Muscle layer of colon (tissue), 2 donors: Measurements from ENCODE around the gene CEP128.
"Not testable (repeated sequence)": the region's sequence is repeated elsewhere in the genome, so short reads cannot be mapped to it uniquely, and the experiment has no call there.

Source experiments
- H3K27ac ChIP-seq: one replicate; pipeline ENCODE4 v1.7.0; 2013; ENCODE audit warnings: low read depth, mild to moderate bottlenecking, low read length, moderate library complexity
- H3K27me3 ChIP-seq, 2 donors: one replicate each; pipeline ENCODE4 v1.7.0; 2013; ENCODE audit warnings: low read length in 2 of 2, mild to moderate bottlenecking in 2 of 2; ENCODE audit not compliant: insufficient read depth in 2 of 2, control insufficient read depth in 1 of 2
- H3K36me3 ChIP-seq: one replicate; pipeline ENCODE4 v1.7.0; 2013; ENCODE audit warnings: mild to moderate bottlenecking, low read length; ENCODE audit not compliant: insufficient read depth
- H3K4me1 ChIP-seq: one replicate; pipeline ENCODE4 v1.7.0; 2013; ENCODE audit warnings: mild to moderate bottlenecking, low read length; ENCODE audit not compliant: insufficient read depth
- H3K4me3 ChIP-seq, 2 donors: one replicate each; pipeline ENCODE4 v1.7.0; 2013; ENCODE audit warnings: low read length in 2 of 2, low read depth in 1 of 2, mild to moderate bottlenecking in 1 of 2, moderate library complexity in 1 of 2
- H3K9ac ChIP-seq: one replicate; pipeline ENCODE4 v1.7.0; 2013; ENCODE audit warnings: low read length
- H3K9me3 ChIP-seq: one replicate; pipeline ENCODE4 v1.7.0; 2013; ENCODE audit warnings: mild to moderate bottlenecking, low read length
- donor health status: abdominal sarcoma.
- donor health status: Adenocarcinoma of cecum.

CEP128 gene

DNA sequence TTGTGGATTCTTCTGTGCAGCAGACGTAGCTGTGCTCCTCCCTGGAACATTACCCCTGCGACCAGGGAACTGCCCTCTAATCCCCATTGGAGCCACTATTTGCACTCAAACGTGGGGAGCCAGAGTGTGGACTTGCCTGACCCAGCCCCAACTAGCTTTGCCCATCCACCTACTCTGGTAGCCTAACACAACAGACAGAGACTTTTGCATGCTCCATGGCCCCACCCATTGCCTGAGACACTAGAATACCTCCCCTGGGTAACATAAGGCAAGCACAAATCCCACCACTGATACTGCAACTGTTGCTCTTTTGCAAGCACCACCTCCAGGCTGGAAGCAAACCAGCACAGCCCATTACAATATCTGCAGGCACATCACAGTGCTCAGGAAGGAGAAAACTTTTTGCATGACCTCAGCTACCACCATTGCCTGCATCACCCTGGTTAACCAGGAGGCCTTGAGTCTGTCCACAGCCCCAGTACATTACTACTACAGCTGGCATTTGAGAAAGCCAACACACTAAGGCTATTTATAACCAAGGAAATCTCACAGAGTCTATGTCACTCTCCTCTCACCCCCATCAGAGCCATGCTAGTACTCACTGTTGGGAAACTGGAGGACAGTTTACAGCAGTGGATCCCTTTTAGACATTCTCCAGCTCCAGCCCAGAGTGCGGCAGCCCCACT, 15.0 kb downstream of the CEP128 start:
- no peaks in the 10 kb centered on the region for H3K27me3 ChIP-seq
- H3K4me3 ChIP-seq = no peak overlapping the region
- no peaks in the 10 kb centered on the region for H3K36me3 ChIP-seq
- H3K4me1 ChIP-seq = no peaks in the 10 kb centered on the region
- no peak overlapping the region for H3K9ac ChIP-seq
- H3K9me3 ChIP-seq = no peaks in the 10 kb centered on the region
- no peak overlapping the region for H3K27ac ChIP-seq

- Histone ChIP-seq H3K9me3 (no peaks in the 10 kb centered on the region), H3K4me1 (no peaks in the 10 kb centered on the region), H3K9ac (no peak overlapping the region), H3K4me3 (no peak overlapping the region), H3K27ac (no peak overlapping the region), H3K27me3 (no peaks in the 10 kb centered on the region), H3K36me3 (no peaks in the 10 kb centered on the region)
Observed at GRCh38 chr14:80924365-80925103, 17.0 kb downstream of the CEP128 start.

GRCh38 chr14:80923368-80923767, 18.2 kb downstream of the CEP128 start:
- Histone ChIP-seq H3K36me3 (no peaks in the 10 kb centered on the region), H3K9me3 (no peaks in the 10 kb centered on the region), H3K27ac (no peak overlapping the region), H3K9ac (no peak overlapping the region), H3K4me3 (no peak overlapping the region), H3K4me1 (no peaks in the 10 kb centered on the region), H3K27me3 (no peaks in the 10 kb centered on the region)

- Histone ChIP-seq H3K27ac (no peak overlapping the region), H3K27me3 (no peaks in the 10 kb centered on the region), H3K36me3 (peaks cover 9% of the 10 kb centered on the region), H3K9ac (no peak overlapping the region), H3K9me3 (no peaks in the 10 kb centered on the region), H3K4me1 (no peaks in the 10 kb centered on the region), H3K4me3 (no peak overlapping the region)
Observed at GRCh38 chr14:80919622-80920021, 21.9 kb downstream of the CEP128 start.

- H3K9me3 ChIP-seq, H3K27me3 ChIP-seq, H3K4me1 ChIP-seq, H3K4me3 ChIP-seq, H3K9ac ChIP-seq, H3K27ac ChIP-seq: not testable (repeated sequence)
- peaks cover 14% of the 10 kb centered on the region for H3K36me3 ChIP-seq
Observed at GRCh38 chr14:80912013-80912412, 29.5 kb downstream of the CEP128 start.

- Histone ChIP-seq H3K27me3 (no peaks in the 10 kb centered on the region), H3K9me3 (no peaks in the 10 kb centered on the region), H3K4me3 (no peak overlapping the region), H3K9ac (no peak overlapping the region), H3K4me1 (no peaks in the 10 kb centered on the region), H3K36me3 (no peaks in the 10 kb centered on the region), H3K27ac (no peak overlapping the region)
Observed at GRCh38 chr14:80906946-80907345, 34.6 kb downstream of the CEP128 start.

- no peaks in the 10 kb centered on the region for H3K36me3 ChIP-seq
- no peak overlapping the region for H3K4me3 ChIP-seq
- H3K4me1 ChIP-seq = no peaks in the 10 kb centered on the region
- H3K9me3 ChIP-seq = no peaks in the 10 kb centered on the region
- H3K27ac ChIP-seq = no peak overlapping the region
- H3K27me3 ChIP-seq = no peaks in the 10 kb centered on the region
- H3K9ac ChIP-seq = no peak overlapping the region
Observed at GRCh38 chr14:80906336-80906735, 35.2 kb downstream of the CEP128 start.

DNA sequence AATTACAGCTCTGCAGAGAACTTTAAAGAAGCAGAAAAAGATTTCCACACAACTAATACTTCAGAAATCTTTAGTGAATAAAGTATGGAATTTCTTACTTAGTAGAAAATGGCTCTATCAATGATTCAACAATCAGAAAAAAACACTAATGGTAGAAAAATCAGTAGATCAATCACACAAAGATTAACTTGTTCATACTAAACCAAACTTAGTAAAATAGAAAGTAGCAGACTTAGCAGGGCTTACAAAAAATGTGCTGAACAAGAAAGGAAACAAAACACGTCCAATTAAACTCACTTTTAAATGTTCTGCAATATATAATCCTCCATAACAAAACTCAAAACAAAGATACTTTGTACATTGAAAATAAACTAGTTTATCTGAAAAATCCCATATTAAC, 38.9 kb downstream of the CEP128 start:
- Histone ChIP-seq H3K4me1 (no peaks in the 10 kb centered on the region), H3K36me3 (no peaks in the 10 kb centered on the region), H3K9ac (no peak overlapping the region), H3K9me3 (no peaks in the 10 kb centered on the region), H3K4me3 (no peak overlapping the region), H3K27me3 (no peaks in the 10 kb centered on the region), H3K27ac (no peak overlapping the region)

DNA sequence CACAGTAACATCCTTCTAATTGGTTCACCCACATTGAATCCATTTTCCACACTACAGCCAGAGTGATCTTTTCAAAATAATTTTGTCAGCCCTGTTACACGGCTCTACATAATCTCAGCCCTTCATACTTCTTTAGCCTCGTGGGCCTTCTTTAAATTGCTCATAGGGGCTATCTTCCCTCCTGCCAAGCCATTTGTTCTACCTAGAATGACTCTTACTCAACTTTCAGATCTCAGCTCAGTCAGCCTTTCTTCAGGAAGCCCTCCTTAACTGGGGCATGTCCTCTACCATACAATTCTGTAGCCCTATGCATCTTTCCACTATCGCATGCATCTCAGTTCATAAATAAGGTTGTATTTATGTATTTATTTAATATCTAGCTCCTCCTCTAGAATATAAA, 39.7 kb downstream of the CEP128 start:
- no peak overlapping the region for H3K4me3 ChIP-seq
- H3K36me3 ChIP-seq = no peaks in the 10 kb centered on the region
- no peaks in the 10 kb centered on the region for H3K9me3 ChIP-seq
- H3K27me3 ChIP-seq = no peaks in the 10 kb centered on the region
- H3K27ac ChIP-seq = no peak overlapping the region
- no peaks in the 10 kb centered on the region for H3K4me1 ChIP-seq
- no peak overlapping the region for H3K9ac ChIP-seq

GRCh38 chr14:80901260-80901659, 40.3 kb downstream of the CEP128 start:
- H3K9me3 ChIP-seq = no peaks in the 10 kb centered on the region
- H3K27me3 ChIP-seq = no peaks in the 10 kb centered on the region
- H3K4me3 ChIP-seq = no peak overlapping the region
- H3K9ac ChIP-seq = no peak overlapping the region
- H3K36me3 ChIP-seq = no peaks in the 10 kb centered on the region
- no peak overlapping the region for H3K27ac ChIP-seq
- no peaks in the 10 kb centered on the region for H3K4me1 ChIP-seq

DNA sequence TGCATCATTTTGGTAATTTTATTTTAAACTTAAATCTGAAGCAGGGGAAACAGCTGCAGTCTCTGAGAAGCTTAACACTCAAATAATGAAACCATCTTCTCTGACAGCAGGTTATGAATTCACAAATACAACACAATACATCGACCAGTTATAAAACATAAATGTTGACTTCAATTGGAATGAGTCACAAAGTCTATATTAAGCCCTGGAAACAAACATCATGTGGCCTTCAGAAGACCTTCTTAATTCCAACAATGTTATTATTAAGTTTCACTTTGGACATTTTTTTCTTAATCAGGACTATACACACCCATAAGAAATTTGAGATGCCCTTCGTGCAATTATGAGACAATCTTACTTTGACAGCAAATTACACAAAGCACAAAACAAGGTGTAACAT, 68.9 kb downstream of the CEP128 start:
- H3K4me3 ChIP-seq = no peak overlapping the region
- no peak overlapping the region for H3K9ac ChIP-seq
- no peaks in the 10 kb centered on the region for H3K4me1 ChIP-seq
- peaks cover 4% of the 10 kb centered on the region for H3K9me3 ChIP-seq
- H3K27me3 ChIP-seq = no peaks in the 10 kb centered on the region
- H3K27ac ChIP-seq = no peak overlapping the region
- H3K36me3 ChIP-seq = no peaks in the 10 kb centered on the region

DNA sequence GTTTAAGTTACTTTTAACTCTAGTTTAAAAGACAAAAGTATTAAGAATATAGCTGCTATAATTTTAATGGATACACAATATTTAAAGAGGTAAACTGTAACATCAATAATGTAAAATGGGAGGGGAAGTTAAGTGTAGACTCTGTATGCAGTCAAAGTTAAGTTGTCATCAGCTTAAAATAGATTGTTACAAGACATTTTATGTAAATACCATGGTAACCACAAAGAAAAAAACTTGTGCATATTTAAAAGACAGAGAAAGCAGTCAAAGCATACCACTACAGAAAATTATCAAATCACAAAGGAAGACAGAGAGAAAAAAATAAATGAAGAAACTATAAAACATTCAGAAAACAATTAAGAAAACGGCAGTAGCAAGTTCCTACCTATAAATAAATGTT, 73.3 kb downstream of the CEP128 start:
- Histone ChIP-seq H3K9ac (no peak overlapping the region), H3K36me3 (no peaks in the 10 kb centered on the region), H3K27me3 (no peaks in the 10 kb centered on the region), H3K4me1 (no peaks in the 10 kb centered on the region), H3K27ac (no peak overlapping the region), H3K4me3 (no peak overlapping the region), H3K9me3 (peaks cover 4% of the 10 kb centered on the region)
